Left ventricle myocardium superior (tissue), 1 donor: Measurements from ENCODE around the gene SNX9. TPM values are rescaled to one million over a fixed set of nuclear protein-coding genes. Genes with fewer than 3 reads are reported as not detected.

Experiments
- total RNA-seq: library from RNA; stranded (reverse); fragmentation: NEBNext Ultra II Directional; extraction: Animal tissue kit (Norgen Biotek cat#: 25700); gene quantifications from one replicate; pipeline ENCODE4 v1.2.1, GENCODE V29; 2021
- donor health status: DM: no; HTN: yes; CAD: no; lungs with severe emphysema.

SNX9 gene
- total RNA-seq, 1 donor from 2014 or later: 31.6 TPM

Other genes with a start within 250 kb of the SNX9 start
- gene SYNJ2, start 158.6 kb downstream of the SNX9 start, total RNA-seq: 14.7 TPM